PFSK-1 (cell line): ENCODE results near the gene ECE2.

Experiments
- FOXP2 ChIP-seq: optimal IDR thresholded peaks from 2 replicates; pipeline ENCODE3; 2011; ENCODE audit warnings: borderline replicate concordance, control low read depth, inconsistent platforms; ENCODE audit not compliant: insufficient read depth; ENCODE audit errors: extremely low read length, extremely low read depth
- POLR2AphosphoS5 ChIP-seq: IDR thresholded peaks from 2 replicates; pipeline ENCODE4 v1.6.1; 2012; ENCODE audit warnings: low read depth, mild to moderate bottlenecking, control low read depth, low read length, moderate library complexity
- SIN3A ChIP-seq: IDR thresholded peaks from 2 replicates; pipeline ENCODE4 v1.6.1; 2012; ENCODE audit warnings: mild to moderate bottlenecking, low read length, moderate library complexity, borderline replicate concordance; ENCODE audit not compliant: insufficient read depth
- TAF1 ChIP-seq: IDR thresholded peaks from 2 replicates; pipeline ENCODE4 v1.6.1; 2012; ENCODE audit warnings: low read length, control low read depth, borderline replicate concordance; ENCODE audit not compliant: insufficient read depth
- TF ChIP-seq, protein P1 (sequence below), 2 experiments: IDR thresholded peaks; 2 replicates each; pipeline versions ENCODE4 v1.6.1 to v1.8.0; 2011 to 2012; ENCODE audit warnings: low read depth in 2 of 2, low read length in 2 of 2, control low read depth in 1 of 2, inconsistent platforms in 1 of 2, mild to moderate bottlenecking in 1 of 2, moderate library complexity in 1 of 2; ENCODE audit not compliant: insufficient read depth in 1 of 2

DNA sequence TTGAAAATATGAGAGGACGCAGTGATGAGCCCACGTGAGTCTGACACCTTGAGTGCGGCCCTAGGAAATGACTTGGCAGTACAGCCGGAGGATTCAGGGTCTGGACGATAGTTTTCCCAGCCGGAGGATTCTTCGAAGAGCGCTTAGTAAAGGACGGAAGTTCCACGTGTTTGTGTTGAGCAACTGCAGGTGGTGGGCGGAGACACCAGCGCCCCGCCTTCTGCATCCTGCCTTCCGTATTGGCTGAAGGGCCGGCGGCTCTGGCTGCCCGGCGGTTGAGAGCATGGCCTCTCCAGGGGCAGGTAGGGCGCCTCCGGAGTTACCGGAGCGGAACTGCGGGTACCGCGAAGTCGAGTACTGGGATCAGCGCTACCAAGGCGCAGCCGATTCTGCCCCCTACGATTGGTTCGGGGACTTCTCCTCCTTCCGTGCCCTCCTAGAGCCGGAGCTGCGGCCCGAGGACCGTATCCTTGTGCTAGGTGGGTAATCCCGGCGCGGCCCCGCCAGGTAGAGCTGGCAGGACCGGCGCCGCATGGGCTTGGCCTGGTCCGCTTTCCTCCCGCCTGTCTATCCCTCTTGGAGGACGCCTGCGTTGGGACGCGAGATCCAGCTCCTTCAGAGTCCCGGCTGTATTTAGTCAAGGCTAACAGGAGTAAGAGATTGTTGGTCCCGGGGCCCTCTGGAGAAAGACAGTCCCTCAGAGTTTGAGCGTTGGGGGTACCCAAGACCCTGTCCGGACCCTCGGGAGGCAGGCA lies 26.2 kb upstream of the ECE2 start, which contains the start of gene EEF1AKMT4:
- TF ChIP-seq POLR2AphosphoS5 (no peak), SIN3A (peak; percentile 94; the same call in 1 of the 2 replicates), TAF1 (peak; percentile 53; the same call in 1 of the 2 replicates), FOXP2 (no peak)
- TF ChIP-seq, protein P1, sequence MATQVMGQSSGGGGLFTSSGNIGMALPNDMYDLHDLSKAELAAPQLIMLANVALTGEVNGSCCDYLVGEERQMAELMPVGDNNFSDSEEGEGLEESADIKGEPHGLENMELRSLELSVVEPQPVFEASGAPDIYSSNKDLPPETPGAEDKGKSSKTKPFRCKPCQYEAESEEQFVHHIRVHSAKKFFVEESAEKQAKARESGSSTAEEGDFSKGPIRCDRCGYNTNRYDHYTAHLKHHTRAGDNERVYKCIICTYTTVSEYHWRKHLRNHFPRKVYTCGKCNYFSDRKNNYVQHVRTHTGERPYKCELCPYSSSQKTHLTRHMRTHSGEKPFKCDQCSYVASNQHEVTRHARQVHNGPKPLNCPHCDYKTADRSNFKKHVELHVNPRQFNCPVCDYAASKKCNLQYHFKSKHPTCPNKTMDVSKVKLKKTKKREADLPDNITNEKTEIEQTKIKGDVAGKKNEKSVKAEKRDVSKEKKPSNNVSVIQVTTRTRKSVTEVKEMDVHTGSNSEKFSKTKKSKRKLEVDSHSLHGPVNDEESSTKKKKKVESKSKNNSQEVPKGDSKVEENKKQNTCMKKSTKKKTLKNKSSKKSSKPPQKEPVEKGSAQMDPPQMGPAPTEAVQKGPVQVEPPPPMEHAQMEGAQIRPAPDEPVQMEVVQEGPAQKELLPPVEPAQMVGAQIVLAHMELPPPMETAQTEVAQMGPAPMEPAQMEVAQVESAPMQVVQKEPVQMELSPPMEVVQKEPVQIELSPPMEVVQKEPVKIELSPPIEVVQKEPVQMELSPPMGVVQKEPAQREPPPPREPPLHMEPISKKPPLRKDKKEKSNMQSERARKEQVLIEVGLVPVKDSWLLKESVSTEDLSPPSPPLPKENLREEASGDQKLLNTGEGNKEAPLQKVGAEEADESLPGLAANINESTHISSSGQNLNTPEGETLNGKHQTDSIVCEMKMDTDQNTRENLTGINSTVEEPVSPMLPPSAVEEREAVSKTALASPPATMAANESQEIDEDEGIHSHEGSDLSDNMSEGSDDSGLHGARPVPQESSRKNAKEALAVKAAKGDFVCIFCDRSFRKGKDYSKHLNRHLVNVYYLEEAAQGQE (IDR thresholded peaks at IDR 0.05; ENCODE audit: insufficient read depth in 1 of 2, low read depth in 2 of 2, low read length in 2 of 2): peak in 1 of 2 experiments; percentile 38; a peak in 1 of 4 replicates
